Fibroblast of mammary gland (primary cell): Measurements from ENCODE around the gene CMPK2.

Experiments
- DNase-seq: peaks from one replicate; pipeline ENCODE4 v3.0.0-alpha.2; 2010; ENCODE audit warnings: low read depth
- H3K4me3 ChIP-seq: 2 replicates; pipeline ENCODE4 v1.5.1; 2011; ENCODE audit warnings: low read depth, mild to moderate bottlenecking, low read length, moderate library complexity; ENCODE audit not compliant: control insufficient read depth
- TF ChIP-seq, protein P1 (sequence below): conservative IDR thresholded peaks from 2 replicates; pipeline ENCODE4 v1.5.1; 2011; ENCODE audit warnings: low read depth, low read length, inconsistent platforms; ENCODE audit not compliant: control insufficient read depth, insufficient read depth

Gene CMPK2

DNA sequence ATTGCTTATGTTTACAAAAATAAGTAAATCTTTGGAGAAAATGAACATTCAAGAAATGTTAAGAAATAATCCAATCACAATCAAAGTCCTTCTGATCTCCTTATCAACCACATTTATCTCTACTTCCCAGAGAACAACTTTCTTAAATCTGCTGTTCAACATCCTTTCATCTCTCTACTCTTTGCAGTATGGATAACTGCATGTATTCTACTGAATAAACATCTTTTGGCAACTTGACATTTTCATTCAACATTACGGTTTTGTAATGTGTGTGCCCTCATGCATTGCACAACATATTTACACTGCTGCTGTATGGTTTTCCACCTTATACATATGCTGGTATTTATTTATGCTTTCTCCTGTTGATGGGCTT, 9.2 kb downstream of the CMPK2 start:
- DNase-seq = no peak
- TF ChIP-seq, protein P1, sequence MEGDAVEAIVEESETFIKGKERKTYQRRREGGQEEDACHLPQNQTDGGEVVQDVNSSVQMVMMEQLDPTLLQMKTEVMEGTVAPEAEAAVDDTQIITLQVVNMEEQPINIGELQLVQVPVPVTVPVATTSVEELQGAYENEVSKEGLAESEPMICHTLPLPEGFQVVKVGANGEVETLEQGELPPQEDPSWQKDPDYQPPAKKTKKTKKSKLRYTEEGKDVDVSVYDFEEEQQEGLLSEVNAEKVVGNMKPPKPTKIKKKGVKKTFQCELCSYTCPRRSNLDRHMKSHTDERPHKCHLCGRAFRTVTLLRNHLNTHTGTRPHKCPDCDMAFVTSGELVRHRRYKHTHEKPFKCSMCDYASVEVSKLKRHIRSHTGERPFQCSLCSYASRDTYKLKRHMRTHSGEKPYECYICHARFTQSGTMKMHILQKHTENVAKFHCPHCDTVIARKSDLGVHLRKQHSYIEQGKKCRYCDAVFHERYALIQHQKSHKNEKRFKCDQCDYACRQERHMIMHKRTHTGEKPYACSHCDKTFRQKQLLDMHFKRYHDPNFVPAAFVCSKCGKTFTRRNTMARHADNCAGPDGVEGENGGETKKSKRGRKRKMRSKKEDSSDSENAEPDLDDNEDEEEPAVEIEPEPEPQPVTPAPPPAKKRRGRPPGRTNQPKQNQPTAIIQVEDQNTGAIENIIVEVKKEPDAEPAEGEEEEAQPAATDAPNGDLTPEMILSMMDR = no peak
- no peak overlapping the region for H3K4me3 ChIP-seq

DNA sequence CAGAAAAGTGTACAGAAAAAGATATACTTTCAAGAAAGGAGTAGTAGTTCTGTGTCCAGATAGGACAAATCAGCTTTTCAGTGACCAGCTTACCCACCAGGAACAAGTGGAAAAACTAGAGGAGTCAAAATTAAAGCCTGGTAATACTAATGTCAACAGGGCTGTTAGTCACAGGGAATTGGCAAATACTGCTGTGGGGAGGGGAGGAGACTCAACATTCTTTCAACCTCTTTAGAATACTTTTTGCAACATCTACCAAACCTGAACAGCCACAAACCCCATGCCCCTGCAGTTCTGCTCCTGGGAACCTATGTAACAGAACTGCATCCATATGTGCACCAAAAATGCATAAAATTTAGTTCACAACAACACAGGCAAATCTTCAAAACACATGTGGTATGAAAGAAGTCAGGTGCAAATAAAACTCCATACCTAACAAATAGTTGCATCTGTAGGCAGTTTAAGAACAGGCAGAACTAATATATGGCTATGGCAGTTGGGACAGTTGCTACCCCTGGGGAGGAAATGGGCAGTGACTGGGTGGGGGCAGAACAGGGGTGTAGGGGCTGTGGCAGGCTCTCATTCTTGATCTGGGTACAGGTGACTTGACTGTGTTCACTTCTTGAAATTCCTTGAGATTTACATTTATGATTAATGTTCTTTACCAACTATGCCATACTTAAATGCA, 9.7 kb downstream of the CMPK2 start:
- TF ChIP-seq, protein P1 = no peak
- DNase-seq = no peak
- H3K4me3 ChIP-seq = no peak overlapping the region

DNA sequence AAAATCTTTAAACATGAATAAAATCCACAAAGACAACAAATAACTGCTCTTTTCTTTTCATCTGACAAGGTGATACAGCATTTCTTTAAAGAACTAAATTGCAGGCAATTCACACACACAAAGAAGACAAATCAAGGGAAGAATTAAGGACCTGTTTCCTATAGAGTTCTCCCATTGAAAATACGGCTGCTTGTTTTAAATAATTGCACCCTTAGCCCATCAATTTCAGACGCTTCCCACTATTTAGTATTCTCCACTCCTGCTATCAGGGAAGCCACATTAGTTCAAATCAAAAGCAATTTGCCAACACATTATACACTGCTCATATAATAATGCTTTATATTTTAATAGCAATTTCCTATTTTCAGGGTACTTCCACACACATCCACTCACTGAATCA, 11.3 kb downstream of the CMPK2 start:
- TF ChIP-seq, protein P1 = no peak
- no peak overlapping the region for H3K4me3 ChIP-seq
- no peak for DNase-seq

DNA sequence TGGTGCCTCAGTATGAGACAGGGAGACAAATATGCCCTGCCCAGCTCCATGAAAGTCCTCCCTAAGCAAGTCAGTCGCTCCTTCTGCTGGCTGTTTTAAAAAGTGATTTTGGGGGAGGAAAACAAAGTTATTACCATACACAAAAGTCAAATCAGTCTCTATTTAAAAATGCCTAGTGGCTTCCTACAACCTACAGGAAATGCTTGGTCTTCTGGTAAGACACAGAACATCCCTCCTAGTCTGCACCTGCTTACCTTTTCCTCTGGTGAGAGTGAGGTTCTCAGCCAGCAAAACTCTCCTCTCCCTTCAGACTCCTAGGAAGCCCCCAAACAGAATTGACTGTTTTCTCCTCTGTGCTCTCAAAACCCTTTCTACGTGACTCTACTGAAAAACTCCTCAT, 13.5 kb downstream of the CMPK2 start:
- no peak overlapping the region for H3K4me3 ChIP-seq
- TF ChIP-seq, protein P1 = no peak
- DNase-seq = no peak

DNA sequence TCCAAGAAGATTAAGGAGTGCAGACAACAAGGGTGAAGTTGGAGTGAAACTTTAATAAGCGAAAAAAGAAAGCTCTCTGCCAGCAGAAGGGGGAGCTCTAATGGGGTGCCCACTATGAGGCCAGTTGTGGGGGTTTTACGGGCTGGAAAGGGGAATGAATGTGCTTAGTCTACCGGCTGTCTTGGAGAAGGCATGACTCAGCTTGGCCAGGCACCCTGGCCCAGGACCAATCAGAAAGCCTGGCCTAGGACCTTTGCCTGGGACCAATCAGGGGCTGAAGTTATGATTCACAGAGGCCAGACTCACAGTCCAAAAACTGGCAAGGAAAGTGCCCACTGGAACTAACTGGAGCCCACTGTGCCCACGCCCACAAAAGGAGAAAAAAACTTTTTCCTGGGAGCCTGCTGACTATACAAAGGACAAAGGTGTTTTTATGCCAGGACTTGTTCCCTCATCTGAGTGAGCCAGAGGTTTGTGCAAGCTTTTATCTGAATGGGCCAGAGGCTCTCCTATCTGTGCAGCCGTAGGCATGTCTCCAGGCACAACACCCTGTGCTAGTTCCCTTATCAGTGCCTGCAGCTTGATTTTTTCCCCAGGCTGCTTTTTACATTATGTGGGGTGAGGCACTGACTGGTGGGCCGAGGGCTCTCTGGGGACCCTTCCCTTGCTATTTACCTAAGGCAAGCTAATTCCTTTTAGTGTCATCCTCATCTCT, 18.6 kb downstream of the CMPK2 start:
- no peak overlapping the region for H3K4me3 ChIP-seq
- TF ChIP-seq, protein P1 = no peak
- peak; percentile 45 for DNase-seq

DNA sequence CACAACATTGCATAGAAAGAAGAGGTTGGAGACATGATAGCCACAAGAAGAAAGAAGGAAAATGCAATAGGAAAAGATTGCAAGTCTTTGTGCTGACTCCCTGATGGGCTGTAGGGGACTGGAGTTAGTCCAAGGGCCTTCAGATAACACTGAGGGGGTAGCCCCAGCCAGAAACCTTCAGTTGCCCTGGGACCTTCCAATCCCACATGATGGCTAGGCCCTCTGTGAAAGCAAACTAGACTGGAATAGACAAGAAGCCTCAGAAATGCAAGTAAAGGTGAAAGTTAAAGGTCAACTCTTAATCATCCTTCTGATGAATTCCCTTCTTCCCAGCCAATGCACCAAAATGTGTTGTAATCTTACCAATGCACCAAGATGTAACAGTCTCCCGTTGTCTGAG, 19.2 kb downstream of the CMPK2 start:
- no peak for DNase-seq
- TF ChIP-seq, protein P1 = no peak
- no peak overlapping the region for H3K4me3 ChIP-seq
